HG02623 (cell line): ENCODE results near the gene WNT8B.

ENCODE experiments used
- ATAC-seq: cut with Tn5 transposase; IDR thresholded peaks from one replicate; pipeline ENCODE4 v1.9.1; 2021; ENCODE audit warnings: moderate library complexity; ENCODE audit not compliant: unreplicated experiment

Gene WNT8B

GRCh38 chr10:100516847-100517246 lies 54.0 kb downstream of the WNT8B start:
- ATAC-seq: no peak

DNA sequence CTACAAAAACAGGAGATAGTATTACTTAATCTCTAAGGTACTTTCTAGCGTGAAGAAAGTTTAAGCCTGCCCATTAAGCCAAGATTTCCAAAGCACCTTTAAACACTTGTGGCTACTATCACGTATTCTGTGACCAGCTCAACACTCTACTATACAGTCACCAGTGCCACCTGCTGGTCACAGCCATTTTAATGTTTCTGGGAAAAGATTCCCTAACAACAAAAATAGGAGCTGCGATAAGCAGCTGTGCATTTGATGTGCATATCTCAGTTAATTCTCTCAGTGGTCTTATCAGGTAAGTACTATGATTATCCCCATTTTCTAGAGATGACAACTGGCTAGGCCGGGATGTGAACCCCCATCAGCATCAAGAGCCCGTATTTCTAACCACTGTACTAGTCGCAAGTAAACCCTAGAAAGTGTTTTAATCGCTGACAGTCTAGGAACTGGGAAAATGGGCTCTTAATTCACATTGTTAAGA lies 56.0 kb downstream of the WNT8B start:
- no peak for ATAC-seq

- no peak for ATAC-seq
Measured at GRCh38 chr10:100519311-100520051, 56.7 kb downstream of the WNT8B start, which contains the start of gene SEC31B. SEC31B (minus strand) TSS chr10:100519861; CDS start chr10:100516952, 2,909 bp downstream.

DNA sequence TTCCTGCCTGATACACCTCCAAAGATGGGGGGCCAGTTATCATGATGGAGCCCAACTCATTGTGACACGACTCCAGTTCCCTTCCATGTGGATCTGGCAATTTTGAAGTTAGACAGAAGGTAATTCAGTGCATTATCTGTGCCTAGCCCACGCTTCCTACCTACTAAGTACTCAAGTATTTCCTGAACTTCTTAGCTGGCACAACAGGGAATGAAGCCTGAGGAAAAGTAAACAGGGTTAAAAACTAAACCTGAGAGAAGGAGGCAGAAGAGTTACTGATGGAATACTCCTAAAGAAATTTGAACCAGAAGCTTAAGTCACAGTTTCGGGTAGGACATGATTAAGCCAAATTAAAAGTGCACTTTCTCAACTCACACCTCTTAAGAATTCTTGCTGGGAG lies 58.0 kb downstream of the WNT8B start:
- no peak for ATAC-seq

- no peak for ATAC-seq
Measured at GRCh38 chr10:100522107-100522801, 59.4 kb downstream of the WNT8B start.

DNA sequence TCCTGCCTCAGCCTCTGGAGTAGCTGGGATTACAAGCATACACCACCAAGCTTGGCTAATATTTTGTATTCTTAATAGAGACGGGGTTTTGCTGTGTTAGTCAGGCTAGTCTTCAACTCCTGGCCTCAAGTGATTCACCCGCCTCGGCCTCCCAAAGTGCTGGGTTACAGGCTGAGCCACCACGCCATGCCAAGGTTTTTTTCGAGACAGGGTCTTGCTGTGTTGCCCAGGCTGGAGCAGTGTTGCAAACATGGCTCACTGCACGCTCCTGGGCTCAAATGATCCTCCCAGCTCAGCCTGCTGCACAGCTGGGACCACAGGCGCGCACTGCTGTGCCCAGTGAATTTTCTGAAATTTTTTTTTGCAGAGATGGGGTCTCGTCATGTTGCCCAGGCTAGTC lies 60.1 kb downstream of the WNT8B start:
- no peak for ATAC-seq

GRCh38 chr10:100524206-100524605 lies 61.4 kb downstream of the WNT8B start:
- no peak for ATAC-seq

DNA sequence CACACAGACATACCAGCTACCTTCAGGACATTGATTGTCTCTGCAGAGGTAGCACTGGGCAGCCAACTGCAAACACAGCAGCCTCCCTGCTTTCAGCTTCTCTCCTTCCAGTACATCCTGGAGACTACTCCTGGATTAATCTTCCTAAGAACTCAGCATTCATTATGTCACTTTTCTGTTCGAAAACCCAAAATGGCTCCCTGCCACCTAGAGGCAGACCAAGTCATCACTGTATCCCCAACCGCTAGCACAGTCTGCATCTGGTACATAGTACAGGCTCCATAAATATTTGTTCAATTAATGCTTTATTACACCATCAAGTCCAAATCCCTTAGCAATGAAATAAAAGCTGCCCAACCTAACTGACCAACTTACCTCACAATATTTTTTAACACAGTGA lies 61.8 kb downstream of the WNT8B start:
- no peak for ATAC-seq

- ATAC-seq: no peak
Measured at GRCh38 chr10:100528123-100528886, 65.5 kb downstream of the WNT8B start.

DNA sequence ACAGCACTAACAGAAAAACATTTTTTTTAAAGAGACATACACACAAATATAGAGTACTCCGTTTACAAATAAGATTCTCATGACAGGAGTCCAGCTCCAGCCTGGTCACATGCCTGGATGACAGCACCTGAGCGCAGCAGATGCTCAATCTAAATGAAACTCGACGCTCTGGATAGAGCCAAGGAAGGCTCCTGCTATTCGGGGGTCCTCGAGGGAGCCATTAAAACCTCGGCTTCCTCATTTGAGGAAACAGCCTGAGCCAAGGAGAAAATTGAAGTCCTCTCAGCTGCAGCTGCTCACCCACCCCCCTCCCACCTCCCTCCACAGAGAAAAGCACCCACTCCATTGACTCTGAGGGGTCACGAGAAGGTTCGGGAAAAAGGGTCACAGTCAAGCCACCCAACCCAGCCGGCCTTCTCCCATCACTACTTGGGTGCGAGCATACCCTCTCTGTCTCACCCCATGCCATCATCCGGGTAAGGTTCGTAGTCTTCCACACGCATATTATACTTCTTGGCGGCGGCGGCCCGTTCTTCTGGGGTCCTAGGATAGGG lies 66.2 kb downstream of the WNT8B start:
- no peak for ATAC-seq

GRCh38 chr10:100529475-100530298 lies 66.9 kb downstream of the WNT8B start, which contains the start of gene NDUFB8:
NDUFB8 (minus strand) TSS chr10:100529871; CDS start chr10:100529851, 20 bp downstream.
- no peak for ATAC-seq

DNA sequence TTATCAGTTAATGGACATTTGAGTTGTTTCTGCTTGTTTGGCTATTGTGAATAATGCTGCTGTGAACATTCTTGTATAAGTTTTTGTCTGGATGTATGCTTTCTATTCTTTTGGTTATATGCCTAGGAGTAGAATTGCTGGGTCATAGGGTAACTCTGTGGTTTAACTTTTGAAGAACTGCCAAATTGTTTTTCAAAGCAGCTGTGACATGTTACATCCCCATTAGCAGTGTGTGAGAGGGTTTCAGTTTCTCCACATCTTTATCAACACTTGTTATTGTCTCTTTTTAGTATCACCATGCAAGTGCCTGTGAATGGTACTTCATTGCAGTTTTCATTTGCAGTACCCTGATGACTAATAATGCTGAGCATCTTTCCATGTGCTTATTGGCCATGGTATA lies 69.0 kb downstream of the WNT8B start:
- no peak for ATAC-seq
